Endothelial cell of umbilical vein (primary cell): Measurements from ENCODE around the gene NGFR.

Experiments used
- GATA2 ChIP-seq: IDR thresholded peaks from 2 replicates; pipeline ENCODE4 v1.7.0; 2011; ENCODE audit warnings: low read depth, mild to moderate bottlenecking, moderate library complexity, mixed read lengths, low read length; ENCODE audit not compliant: insufficient read length, insufficient read depth
- JUN ChIP-seq: IDR thresholded peaks from 2 replicates; pipeline ENCODE4 v1.6.1; 2011; ENCODE audit warnings: borderline replicate concordance, low read depth; ENCODE audit not compliant: insufficient read length, insufficient read depth
- MYC ChIP-seq: IDR thresholded peaks from one replicate; pipeline ENCODE4 v1.6.1; 2011; ENCODE audit warnings: mild to moderate bottlenecking, low read depth, low read length
- POLR2A ChIP-seq: IDR thresholded peaks from 2 replicates; pipeline ENCODE4 v1.6.1; 2012; ENCODE audit warnings: low read depth, mild to moderate bottlenecking, control low read depth, low read length
- TF ChIP-seq, protein P1 (sequence below), 2 donors: IDR thresholded peaks; 1 replicate in 1 of 2; 2 replicates in 1 of 2; pipeline ENCODE4 v1.5.1; 2011; ENCODE audit warnings: low read length in 2 of 2, mild to moderate bottlenecking in 2 of 2, moderate library complexity in 2 of 2, control low read depth in 1 of 2, inconsistent platforms in 1 of 2, low read depth in 1 of 2; ENCODE audit not compliant: insufficient read depth in 1 of 2; ENCODE audit errors: extremely low read depth in 1 of 2

DNA sequence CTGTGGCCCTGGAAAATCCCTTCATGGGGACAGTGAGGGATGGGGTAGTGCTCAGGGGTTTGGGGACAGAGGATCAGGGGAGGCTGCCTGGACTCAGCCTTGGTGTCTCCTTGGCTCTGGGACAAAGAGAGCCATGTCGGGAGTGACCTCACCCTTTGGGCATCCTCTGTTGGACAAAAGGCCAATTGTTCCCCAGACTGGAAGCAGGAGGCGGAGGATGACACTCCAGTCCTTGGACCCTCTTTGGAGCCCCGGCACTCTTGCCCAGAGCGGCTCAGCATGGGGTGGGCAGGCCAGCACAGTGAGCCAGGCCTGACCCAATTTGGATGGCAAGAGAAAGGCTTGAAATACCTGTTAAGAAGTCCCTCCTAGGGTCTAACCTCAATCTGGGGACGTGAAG is 41.0 kb upstream of the NGFR start:
- TF ChIP-seq, protein P1, sequence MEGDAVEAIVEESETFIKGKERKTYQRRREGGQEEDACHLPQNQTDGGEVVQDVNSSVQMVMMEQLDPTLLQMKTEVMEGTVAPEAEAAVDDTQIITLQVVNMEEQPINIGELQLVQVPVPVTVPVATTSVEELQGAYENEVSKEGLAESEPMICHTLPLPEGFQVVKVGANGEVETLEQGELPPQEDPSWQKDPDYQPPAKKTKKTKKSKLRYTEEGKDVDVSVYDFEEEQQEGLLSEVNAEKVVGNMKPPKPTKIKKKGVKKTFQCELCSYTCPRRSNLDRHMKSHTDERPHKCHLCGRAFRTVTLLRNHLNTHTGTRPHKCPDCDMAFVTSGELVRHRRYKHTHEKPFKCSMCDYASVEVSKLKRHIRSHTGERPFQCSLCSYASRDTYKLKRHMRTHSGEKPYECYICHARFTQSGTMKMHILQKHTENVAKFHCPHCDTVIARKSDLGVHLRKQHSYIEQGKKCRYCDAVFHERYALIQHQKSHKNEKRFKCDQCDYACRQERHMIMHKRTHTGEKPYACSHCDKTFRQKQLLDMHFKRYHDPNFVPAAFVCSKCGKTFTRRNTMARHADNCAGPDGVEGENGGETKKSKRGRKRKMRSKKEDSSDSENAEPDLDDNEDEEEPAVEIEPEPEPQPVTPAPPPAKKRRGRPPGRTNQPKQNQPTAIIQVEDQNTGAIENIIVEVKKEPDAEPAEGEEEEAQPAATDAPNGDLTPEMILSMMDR (IDR thresholded peaks at IDR 0.05; ENCODE audit: extremely low read depth in 1 of 2, insufficient read depth in 1 of 2, low read depth in 1 of 2, low read length in 2 of 2): no peak
- TF ChIP-seq POLR2A (no peak), MYC (no peak), GATA2 (no peak), JUN (no peak)
